Epithelial cell of proximal tubule (primary cell): ENCODE results near the gene TRNT1. TPM values are rescaled to one million over a fixed set of nuclear protein-coding genes. Genes with fewer than 3 reads are reported as not detected.

Experiments used
- DNase-seq: peaks from one replicate; pipeline ENCODE4 v3.0.0-alpha.2; 2011; ENCODE audit warnings: low read depth
- H3K4me3 ChIP-seq: 2 replicates; pipeline ENCODE4 v1.5.1; 2011; ENCODE audit warnings: low read depth, mild to moderate bottlenecking, low read length
- total RNA-seq: library from RNA; depleted of rRNA; stranded (reverse); fragments of >200 nt; gene quantifications from 2 replicates; pipeline ENCODE4 v1.2.3, GENCODE V29; 2015
- TF ChIP-seq, protein P1 (sequence below): conservative IDR thresholded peaks from 2 replicates; pipeline ENCODE4 v1.5.1; 2012; ENCODE audit warnings: low read depth, mild to moderate bottlenecking, low read length

The TRNT1 gene
- total RNA-seq, 1 donor from 2014 or later = 21.2 TPM

DNA sequence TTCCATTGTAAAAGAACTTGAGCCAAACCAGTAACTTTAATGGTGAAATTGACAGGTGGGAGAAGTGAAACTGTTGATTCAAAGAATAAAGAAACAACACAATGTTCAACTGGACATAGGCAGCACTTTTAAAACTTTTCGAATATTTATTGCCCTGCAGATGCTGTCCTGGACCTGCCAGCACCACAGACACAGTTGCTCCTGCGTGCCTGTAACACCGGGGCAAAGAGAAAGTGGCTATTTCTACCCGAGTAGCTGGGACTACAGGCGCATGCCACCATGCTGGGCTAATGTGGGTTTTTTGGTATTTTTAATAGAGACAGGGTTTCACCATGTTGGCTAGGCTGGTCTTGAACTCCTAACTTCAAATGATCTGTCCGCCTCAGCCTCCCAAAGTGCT lies 24.0 kb upstream of the TRNT1 start:
- H3K4me3 ChIP-seq = no peak overlapping the region
- DNase-seq = no peak
- TF ChIP-seq, protein P1, sequence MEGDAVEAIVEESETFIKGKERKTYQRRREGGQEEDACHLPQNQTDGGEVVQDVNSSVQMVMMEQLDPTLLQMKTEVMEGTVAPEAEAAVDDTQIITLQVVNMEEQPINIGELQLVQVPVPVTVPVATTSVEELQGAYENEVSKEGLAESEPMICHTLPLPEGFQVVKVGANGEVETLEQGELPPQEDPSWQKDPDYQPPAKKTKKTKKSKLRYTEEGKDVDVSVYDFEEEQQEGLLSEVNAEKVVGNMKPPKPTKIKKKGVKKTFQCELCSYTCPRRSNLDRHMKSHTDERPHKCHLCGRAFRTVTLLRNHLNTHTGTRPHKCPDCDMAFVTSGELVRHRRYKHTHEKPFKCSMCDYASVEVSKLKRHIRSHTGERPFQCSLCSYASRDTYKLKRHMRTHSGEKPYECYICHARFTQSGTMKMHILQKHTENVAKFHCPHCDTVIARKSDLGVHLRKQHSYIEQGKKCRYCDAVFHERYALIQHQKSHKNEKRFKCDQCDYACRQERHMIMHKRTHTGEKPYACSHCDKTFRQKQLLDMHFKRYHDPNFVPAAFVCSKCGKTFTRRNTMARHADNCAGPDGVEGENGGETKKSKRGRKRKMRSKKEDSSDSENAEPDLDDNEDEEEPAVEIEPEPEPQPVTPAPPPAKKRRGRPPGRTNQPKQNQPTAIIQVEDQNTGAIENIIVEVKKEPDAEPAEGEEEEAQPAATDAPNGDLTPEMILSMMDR = no peak

DNA sequence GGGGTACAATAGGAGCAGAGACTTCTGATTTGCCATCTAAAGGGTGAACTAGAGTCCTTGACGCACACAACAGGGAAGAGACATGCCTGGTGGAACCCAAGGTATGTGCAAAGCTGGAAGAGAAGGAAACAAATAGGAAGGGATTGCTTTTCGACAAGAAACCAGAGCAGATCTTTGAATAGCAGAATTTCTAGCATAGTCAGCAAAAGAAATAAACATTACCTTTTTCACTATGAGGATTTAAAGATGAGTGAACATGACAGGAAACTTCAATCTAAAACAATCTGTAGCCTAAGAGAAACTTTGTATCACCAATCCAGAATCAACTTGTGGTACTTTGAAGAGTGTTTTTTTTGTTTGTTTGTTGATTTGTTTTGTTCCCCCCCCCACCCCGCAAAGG lies 21.5 kb upstream of the TRNT1 start:
- no peak for DNase-seq
- TF ChIP-seq, protein P1 = no peak

DNA sequence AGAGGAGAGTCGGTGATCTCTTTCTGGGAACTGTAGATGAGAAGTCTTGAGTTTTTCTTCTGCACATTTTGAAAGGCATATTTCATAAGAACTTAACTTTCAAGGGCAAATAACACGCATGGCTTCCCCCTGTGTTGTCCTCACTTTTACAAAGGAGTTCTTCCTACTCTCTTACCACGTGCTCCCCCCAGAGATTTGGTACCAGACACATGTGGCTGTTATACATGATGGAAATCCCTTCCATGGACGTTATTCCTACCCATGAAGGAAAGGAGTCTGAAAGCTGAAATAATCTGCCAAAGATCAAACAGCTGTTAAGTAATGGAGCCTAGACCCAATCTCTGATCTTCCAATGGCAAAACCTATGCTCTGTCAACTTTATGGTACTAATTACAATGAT lies 20.9 kb upstream of the TRNT1 start:
- TF ChIP-seq, protein P1 = no peak

More for the DNA sequence above, 21.5 kb upstream of the TRNT1 start:
- H3K4me3 ChIP-seq = no peak overlapping the region

DNA sequence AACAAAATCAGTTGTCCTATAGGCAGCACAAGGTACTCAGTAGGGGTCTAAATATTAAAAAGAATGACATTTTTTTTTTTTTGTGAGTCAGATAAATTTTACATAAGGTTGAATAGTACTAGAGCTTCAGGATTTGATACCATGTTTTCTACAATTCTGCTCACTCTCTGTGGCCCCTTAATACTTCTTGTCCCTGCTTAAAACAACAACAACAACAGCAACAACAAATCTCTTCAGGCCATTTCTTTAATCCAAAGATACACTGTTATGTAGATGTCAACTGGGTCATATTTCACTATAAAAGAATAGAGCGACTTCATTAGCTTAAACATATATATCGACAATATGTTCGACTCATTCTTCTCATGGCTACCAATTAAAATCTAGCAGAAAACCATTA lies 19.6 kb upstream of the TRNT1 start:
- TF ChIP-seq, protein P1 = no peak

More for the DNA sequence above, 20.9 kb upstream of the TRNT1 start:
- H3K4me3 ChIP-seq = no peak overlapping the region
- no peak for DNase-seq

DNA sequence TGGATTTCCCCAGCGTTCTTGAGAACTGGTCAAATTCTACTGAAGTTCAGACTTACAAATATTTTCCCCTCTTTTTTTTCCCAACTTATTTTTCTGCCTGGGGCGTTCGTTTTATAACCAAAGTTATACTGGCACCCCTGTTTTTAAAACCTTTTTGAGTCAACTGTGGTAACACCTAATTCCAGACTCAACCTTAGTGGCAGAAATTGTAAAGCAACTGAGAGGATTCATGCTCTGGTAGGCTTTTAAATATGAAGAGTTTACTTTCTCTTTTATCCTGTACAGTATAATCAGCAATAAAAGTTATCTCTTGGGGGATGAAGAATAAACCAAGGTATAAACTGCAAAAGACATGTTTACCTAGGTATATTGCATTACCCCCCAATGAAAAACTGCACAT lies 18.9 kb upstream of the TRNT1 start:
- DNase-seq = no peak
- H3K4me3 ChIP-seq = no peak overlapping the region

More for the DNA sequence above, 19.6 kb upstream of the TRNT1 start:
- H3K4me3 ChIP-seq = no peak overlapping the region
- DNase-seq = no peak

DNA sequence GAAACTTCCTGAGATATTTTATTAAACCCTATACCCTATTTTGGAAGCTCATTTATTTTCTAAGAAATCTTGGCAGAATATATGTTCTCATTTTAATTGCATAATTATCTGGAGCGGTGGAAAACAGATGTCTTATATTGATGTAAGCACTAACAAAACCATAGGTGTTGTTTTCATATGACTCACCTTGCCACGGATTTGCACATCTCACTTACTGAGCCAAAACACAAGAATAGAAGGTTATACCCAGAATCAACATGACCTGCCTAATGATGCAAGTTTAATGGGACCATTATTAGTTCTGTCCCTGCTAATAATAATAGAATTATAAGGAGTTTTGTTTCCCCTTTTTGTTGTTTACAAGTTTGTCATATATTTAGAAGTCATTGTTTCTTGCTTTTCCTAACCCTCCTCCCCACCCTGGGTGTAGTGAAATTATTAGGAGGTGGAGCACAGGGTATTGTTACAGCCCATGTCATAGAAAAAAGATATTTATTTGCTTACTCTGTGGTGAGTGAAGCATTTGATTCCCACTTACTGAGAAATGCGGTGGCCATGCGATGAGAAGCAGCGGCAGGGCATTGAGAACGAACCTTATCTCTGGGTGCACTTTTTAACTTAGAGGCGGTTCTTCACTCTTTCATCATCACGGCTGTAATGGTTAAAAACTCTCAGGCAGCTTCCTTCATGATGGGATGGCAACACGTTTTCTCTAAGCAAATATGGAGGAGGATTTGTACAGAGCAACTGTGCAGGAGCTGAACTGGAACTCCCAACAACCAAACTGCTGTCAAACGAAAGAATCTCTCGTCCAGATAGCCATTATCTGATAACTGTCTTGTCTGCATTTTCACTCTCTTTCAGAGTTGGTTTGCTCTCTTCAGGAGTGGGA lies 17.1 kb upstream of the TRNT1 start:
- TF ChIP-seq, protein P1 = no peak
- H3K4me3 ChIP-seq = no peak overlapping the region
- no peak for DNase-seq

More for the DNA sequence above, 18.9 kb upstream of the TRNT1 start:
- TF ChIP-seq, protein P1 = no peak

DNA sequence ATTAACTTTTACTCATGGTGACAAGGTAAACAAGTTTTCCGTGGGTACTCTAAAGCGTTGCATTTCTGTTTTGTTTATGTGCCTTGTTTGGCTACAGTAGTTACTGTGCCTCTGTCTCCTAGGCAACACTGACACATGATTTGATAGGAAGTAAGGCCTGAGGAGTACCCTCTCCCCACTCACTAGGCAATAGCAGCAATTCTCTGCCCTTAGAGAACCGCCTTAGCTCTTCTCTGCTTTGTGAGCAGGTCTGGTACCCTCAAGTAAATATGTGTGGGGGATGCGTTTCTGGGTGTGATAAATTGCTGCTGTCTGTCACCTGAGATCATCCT lies 16.5 kb upstream of the TRNT1 start, which contains the start of gene IL5RA:
IL5RA (minus strand) TSS at position 76 of the 332 bp plus-strand sequence. CDS start 5,390 bp downstream, outside the sequence.
- no peak within 1 kb of the TSS for H3K4me3 ChIP-seq
- TF ChIP-seq, protein P1 = no peak
- no peak for DNase-seq
